ENCODE results near the gene P2RY12.

Gene P2RY12

GRCh38 chr3:151384741-151385174 lies at the start of gene P2RY12:
P2RY12 (minus strand) TSS chr3:151384753; CDS start chr3:151338845, 45,908 bp downstream.
- DNase-seq (ENCODE audit: low read depth), result no peak

DNA sequence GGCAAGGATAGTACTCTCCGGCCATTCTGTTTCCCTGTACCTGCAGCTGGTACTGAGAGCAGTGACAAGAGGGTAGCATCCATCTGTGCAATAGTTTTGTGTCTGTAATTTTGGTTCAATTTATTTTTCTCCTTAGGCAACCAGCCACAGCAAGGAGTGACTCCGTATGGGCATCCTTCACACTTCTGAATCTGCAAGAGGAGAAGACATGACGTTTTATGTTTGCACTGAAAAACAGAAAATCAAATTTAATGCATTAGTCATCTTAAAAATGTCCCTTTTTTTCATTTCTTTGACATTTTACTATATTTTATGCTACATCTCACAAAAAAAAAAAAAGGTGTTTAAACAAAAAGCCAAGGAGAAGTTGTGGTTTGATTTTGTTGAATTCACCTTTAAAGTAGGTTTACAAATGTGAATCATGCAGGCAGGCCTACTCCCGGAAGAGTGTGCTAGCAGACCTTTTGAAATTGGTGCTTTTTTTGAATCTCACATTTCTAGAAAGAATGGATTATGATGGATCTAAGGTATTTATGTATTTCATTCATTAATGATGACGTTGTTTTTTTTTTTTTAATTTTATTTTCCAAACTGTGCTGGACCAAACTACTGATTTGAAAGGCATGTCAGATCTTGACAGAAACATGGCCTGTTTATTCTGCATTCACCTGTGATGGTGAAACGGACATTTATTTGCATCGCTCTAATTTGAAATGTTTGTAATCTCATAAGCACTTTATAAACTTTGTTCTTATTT lies 48.2 kb upstream of the P2RY12 start:
- DNase-seq (ENCODE audit: low read depth), result no peak

DNA sequence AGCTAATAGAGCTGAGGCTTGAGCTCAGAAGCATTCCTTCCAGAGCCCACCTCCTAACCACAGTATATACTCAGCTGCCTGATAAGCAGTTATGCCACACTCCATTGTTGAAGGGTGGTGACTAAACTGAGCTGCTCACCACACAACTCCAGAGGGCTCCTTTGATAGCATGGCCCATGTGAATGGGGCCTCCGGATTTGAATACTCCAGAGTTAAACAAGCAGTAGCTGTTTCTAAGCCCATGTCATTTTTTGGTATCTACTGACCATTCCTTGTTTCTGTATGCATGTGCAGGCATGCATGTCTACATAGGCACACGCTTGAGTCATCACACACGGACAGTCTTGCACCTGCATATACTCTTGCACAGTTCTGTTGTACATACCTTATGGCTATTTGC lies 47.4 kb upstream of the P2RY12 start:
- DNase-seq (ENCODE audit: low read depth), result no peak

DNA sequence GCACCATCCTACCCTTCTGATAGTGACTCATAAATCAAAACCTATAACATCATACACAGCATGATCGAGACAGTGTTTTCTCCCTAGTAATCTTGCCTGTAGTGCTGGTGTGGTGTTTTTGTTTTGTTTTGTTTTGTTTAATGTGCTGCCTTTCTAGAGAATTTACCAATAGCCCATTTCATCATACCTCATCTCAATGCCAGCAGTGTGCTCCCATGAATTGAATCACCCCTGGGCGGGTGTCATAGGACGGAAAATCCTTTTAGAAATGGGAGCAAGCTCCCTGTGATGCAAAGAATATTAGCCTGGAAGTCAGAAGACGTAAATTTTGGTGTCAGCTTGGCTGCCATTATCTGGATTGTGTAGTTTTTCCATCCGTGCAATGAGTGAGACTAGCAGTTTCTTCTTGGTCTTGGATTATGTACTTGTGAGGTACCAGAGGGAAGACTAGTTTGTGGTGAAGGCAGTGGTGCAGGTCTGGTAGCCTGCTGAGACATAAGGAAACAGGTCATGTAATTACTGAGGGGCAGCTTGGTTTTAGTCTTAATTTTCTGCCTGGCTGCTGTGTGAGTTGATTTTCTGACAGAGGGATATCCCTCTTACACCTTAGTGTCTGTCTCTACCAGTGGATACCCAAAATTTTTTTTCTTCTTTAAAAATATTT lies 46.4 kb upstream of the P2RY12 start:
- DNase-seq (ENCODE audit: low read depth), result no peak

DNA sequence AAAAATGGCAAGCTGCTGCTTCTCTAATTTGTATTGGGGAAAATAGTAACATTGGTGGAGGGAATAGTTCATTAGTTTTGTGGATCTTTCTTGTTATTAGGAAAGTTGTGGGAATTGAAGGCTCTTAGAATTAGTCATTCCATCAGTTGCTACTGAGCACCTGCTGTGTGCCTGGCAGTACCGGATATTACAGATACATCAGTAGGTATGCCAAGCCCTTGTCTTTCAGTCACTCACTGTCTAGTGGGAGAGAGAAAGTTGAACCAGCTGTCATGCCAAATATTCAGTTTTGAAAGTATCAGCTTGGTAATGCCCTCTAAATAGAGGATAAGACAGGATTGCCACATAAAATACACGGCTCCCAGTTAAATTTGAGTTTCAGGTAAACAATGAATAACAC lies 43.8 kb upstream of the P2RY12 start:
- no peak for DNase-seq (ENCODE audit: low read depth)

GRCh38 chr3:151426341-151426657 lies 41.7 kb upstream of the P2RY12 start:
- DNase-seq (ENCODE audit: low read depth), result no peak

DNA sequence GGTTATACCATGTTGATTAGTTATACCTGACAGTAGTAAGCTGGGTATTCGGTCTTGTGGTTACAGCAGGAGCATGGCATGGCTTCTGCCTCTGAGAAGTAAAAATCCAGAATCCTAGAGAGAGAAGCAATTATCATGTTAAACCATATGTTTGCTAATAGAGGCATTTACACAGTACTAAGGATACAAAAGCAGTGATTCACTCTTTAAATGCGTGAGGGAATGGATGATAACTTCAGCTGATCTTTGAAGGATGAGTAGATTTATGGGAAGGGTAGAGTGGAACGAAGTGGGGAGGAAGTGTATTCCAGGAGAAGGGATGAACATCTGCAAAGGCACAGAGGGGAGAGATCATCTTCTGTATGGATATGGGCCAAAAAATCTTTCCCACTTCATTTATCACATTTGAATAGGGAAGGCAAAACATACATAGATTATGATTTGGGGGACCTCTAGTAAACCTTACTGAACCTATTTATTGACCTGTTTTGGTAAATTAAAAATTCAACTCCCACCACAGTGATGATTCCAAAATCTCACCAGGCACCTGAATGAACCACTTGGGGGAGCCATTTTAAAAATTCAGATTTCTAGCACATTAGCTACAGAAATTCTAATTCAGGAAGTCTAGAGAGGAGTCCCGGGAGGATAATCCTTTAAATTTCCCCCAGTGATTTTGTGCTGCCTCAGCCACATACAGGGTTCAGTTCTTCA lies 41.2 kb upstream of the P2RY12 start:
- DNase-seq (ENCODE audit: low read depth), result no peak

DNA sequence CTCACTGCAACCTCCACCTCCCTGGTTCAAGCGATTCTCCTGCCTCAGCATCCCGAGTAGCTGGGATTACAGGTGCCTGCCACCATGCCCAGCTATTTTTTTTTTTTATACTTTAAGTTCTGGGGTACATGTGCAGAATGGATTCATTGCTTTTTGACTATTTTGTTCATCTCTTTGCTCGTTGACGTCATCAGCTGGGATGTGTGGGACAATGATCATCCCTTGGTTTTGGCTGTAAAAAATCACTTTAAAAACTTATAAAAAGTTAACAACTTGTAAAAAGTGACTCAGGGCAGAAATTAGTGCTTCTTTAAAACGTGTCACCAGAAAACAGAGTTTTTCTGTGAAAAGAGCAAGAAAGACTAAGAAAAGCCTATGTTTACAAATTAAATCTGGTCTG lies 38.5 kb upstream of the P2RY12 start:
- DNase-seq (ENCODE audit: low read depth), result no peak

DNA sequence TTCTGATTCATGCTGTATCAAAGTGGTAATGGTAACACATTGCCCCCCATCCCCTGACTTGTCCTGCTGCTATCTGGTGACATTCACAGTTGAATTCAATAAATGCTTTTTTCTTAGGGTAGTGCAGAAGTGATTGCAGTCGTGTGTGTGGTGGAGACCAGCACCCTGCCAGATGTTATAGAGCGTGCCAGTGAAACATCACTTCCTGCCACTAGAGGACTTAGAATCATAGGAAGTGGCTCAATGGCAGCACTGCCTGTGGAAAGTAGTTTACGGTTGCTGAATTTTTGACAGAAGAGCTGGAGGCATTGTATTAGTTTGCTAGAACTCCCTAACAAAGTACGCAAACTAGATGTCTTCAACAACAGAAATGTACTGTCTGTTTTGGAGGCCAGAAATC lies 37.4 kb upstream of the P2RY12 start:
- DNase-seq (ENCODE audit: low read depth), result no peak

DNA sequence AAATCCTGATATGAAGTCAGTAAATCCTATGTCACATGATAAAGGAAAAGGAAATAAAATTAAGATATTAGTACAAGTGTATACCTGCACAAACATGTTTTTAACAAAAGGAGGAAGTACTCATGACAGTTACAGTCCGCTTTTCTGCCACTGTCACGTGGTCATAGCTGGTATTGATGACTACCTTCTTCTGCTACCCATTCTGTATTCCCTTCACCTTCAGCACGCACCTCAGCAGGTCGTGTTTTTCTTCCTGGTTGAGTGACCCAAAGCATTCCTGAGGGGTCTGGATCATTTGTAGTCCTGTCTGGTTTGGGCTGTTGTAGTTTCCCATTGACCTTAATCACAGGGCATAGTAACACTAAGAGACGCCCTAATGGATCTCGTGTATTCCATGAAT lies 35.3 kb upstream of the P2RY12 start:
- no peak for DNase-seq (ENCODE audit: low read depth)

GRCh38 chr3:151415289-151415688 lies 30.7 kb upstream of the P2RY12 start:
- no peak for DNase-seq (ENCODE audit: low read depth)

GRCh38 chr3:151412989-151413388 lies 28.4 kb upstream of the P2RY12 start:
- DNase-seq (ENCODE audit: low read depth), result no peak

DNA sequence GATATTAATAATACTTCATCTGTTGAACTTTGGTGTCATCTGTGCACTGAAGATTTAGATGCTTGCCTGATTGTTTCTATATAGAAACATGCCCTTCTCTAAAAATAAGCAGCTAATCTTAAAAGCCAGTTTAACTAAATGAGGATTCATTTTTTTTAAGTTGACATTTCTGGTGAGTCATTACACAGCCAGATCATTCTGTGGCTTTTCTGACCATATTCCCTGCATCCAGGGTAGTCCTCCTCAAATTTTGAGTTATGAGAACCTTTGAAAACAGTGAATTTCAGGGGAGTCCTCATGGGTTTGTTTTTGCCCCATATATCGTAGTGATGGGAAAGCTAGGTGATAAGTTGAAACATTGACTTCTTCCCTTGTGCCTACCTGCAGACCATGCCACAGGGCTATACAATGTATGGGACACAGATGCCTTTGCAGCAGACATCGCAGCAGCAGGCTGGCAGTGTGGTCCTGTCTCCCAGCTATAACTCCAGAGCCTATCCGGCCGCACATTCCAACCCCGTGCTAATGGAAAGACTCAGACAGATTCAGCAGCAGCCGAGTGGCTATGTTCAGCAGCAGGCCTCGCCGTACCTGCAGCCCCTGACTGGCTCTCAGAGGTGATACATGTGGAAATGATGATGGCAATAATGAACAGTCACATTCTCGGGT lies 26.5 kb upstream of the P2RY12 start:
- DNase-seq (ENCODE audit: low read depth), result no peak

- DNase-seq (ENCODE audit: low read depth), result no peak
These were observed 23.4 kb upstream of the P2RY12 start for GRCh38 chr3:151407928-151408327.

GRCh38 chr3:151404316-151404715 lies 19.8 kb upstream of the P2RY12 start:
- no peak for DNase-seq (ENCODE audit: low read depth)

GRCh38 chr3:151403246-151403645 lies 18.7 kb upstream of the P2RY12 start:
- DNase-seq (ENCODE audit: low read depth), result no peak

DNA sequence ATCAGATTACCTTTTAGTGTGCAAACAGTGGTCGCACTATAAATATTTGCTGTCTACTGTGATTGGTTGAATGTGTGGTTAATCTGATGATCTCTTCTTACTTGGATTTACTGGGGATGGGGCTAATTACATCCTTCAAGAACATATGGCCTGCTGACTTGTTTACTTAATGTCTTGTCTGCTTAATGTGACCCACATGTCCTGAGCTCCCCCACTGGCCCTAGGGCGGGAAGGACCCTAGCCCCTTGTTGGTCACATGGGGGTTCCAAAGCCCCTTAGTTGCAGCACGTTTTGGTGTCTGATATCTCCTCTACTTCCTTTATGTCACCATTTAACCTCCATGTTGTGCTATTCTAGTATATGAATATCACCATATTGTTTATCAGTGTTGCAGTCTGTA lies 17.8 kb upstream of the P2RY12 start:
- DNase-seq (ENCODE audit: low read depth), result no peak

DNA sequence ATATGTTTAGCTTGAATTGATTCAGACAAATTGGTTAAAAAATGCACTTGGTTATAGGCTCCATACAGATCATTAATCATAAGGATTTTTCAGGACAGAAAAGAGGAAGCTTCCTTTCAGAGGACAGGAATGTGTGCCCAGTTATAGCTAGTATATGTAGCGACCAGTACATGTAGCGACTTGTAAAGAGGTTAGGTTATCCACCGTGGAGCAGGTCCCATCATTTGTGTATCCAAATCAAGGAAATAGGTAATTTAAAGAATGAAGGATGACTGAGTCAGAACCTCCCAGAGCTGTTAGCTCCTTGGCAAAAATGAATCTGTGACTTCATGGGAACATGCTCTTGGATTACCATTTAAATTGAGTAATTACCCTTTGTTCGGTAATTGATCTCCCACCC lies 15.8 kb upstream of the P2RY12 start:
- DNase-seq (ENCODE audit: low read depth), result no peak

GRCh38 chr3:151398895-151399294 lies 14.3 kb upstream of the P2RY12 start:
- no peak for DNase-seq (ENCODE audit: low read depth)

GRCh38 chr3:151395806-151396205 lies 11.3 kb upstream of the P2RY12 start:
- DNase-seq (ENCODE audit: low read depth), result no peak

- DNase-seq (ENCODE audit: low read depth), result no peak
These were observed 10.1 kb upstream of the P2RY12 start for GRCh38 chr3:151394611-151395010.

- no peak for DNase-seq (ENCODE audit: low read depth)
These were observed 9.4 kb upstream of the P2RY12 start for GRCh38 chr3:151393941-151394340.
